Measurements from ENCODE around the gene TYRO3.
A peak's percentile ranks its signal among the peaks of the same experiment; 100 is the strongest.
"Not testable (repeated sequence)": the region's sequence is repeated elsewhere in the genome, so short reads cannot be mapped to it uniquely, and the experiment has no call there.

TYRO3 gene

DNA sequence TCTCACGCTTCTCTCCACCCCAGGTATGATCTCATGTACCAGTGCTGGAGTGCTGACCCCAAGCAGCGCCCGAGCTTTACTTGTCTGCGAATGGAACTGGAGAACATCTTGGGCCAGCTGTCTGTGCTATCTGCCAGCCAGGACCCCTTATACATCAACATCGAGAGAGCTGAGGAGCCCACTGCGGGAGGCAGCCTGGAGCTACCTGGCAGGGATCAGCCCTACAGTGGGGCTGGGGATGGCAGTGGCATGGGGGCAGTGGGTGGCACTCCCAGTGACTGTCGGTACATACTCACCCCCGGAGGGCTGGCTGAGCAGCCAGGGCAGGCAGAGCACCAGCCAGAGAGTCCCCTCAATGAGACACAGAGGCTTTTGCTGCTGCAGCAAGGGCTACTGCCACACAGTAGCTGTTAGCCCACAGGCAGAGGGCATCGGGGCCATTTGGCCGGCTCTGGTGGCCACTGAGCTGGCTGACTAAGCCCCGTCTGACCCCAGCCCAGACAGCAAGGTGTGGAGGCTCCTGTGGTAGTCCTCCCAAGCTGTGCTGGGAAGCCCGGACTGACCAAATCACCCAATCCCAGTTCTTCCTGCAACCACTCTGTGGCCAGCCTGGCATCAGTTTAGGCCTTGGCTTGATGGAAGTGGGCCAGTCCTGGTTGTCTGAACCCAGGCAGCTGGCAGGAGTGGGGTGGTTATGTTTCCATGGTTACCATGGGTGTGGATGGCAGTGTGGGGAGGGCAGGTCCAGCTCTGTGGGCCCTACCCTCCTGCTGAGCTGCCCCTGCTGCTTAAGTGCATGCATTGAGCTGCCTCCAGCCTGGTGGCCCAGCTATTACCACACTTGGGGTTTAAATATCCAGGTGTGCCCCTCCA, 19.1 kb downstream of the TYRO3 start:
- no peak for DNase-seq

DNA sequence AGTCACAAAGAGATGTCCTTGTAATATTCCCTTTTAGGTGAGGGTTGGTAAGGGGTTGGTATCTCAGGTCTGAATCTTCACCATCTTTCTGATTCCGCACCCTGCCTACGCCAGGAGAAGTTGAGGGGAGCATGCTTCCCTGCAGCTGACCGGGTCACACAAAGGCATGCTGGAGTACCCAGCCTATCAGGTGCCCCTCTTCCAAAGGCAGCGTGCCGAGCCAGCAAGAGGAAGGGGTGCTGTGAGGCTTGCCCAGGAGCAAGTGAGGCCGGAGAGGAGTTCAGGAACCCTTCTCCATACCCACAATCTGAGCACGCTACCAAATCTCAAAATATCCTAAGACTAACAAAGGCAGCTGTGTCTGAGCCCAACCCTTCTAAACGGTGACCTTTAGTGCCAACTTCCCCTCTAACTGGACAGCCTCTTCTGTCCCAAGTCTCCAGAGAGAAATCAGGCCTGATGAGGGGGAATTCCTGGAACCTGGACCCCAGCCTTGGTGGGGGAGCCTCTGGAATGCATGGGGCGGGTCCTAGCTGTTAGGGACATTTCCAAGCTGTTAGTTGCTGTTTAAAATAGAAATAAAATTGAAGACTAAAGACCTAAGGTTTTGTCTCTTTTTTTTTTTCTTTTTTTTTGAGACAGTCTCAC, 19.8 kb downstream of the TYRO3 start:
- DNase-seq = no peak

DNA sequence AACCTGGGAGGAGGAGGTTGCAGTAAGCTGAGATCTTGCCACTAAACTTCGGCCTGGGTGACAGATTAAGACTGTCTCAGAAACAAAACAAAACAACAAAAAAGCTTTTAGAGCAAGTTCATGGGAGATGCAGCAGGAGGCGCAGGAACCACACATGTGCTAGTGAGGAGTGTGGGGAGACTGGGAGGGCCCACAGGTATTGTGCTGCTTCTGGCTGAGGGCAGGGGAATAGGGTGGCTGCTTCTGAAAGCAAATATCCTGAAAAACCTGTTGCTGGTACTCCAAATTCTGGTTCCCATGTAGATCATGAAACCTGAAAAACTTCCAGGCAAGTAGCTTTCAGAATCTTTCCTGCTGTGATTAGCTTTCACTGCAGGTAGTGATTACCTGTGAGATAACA, 22.1 kb downstream of the TYRO3 start:
- DNase-seq = no peak

- no peak for DNase-seq
Observed at GRCh38 chr15:41583795-41584194, 24.8 kb downstream of the TYRO3 start.

DNA sequence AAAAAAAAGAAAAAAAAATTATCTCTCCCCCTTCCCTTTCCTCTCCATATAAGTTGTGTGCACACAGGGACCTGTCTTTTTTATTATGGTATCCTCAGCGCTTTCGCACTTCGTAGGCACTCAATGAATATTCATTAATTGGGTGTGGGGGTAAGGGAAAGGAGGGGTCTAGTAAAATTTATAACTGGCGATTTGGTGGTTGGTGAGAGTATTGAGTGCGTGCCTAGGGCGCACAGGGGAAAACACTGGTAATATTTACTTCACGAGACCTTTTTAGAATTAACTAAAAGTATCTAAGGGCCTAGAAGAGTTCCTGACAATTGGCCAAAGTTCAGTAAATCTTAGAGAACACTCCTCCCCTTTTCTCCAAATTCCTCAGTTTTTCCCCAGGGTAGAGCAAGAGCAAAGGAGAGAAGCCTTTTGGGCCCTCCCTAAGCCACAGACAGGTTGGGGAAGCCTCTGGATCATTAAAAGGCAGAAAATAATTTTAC, 25.7 kb downstream of the TYRO3 start:
- DNase-seq = no peak

GRCh38 chr15:41585127-41586047, 26.4 kb downstream of the TYRO3 start:
- peak; percentile 35 for DNase-seq

- not testable (repeated sequence) for DNase-seq
Observed at GRCh38 chr15:41586531-41587282, 27.7 kb downstream of the TYRO3 start.

DNA sequence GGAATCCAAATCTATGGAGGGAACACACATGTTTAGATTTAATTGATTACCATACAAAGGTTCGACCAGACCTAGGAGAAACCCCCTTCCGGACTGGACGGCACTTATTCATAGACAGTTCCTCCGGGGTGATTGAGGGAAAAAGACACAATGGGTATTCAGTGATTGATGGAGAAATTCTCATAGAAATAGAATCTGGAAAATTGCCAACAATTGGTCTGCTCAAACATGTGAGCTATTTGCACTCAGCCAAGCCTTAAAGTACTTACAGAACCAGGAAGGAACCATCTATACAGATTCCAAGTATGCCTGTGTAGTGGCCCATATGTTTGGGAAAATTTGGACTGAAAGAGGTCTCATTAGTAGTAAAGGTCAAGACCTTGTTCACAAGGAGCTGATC, 30.0 kb downstream of the TYRO3 start:
- DNase-seq = not testable (repeated sequence)

GRCh38 chr15:41589571-41589970, 30.6 kb downstream of the TYRO3 start:
- DNase-seq = not testable (repeated sequence)

GRCh38 chr15:41591217-41591616, 32.2 kb downstream of the TYRO3 start:
- DNase-seq = not testable (repeated sequence)

GRCh38 chr15:41592718-41593117, 33.7 kb downstream of the TYRO3 start:
- DNase-seq = not testable (repeated sequence)

GRCh38 chr15:41594801-41595746, 36.1 kb downstream of the TYRO3 start:
- DNase-seq = no peak

- no peak for DNase-seq
Observed at GRCh38 chr15:41596972-41597371, 38.0 kb downstream of the TYRO3 start.

GRCh38 chr15:41597787-41598186, 38.8 kb downstream of the TYRO3 start:
- no peak for DNase-seq

DNA sequence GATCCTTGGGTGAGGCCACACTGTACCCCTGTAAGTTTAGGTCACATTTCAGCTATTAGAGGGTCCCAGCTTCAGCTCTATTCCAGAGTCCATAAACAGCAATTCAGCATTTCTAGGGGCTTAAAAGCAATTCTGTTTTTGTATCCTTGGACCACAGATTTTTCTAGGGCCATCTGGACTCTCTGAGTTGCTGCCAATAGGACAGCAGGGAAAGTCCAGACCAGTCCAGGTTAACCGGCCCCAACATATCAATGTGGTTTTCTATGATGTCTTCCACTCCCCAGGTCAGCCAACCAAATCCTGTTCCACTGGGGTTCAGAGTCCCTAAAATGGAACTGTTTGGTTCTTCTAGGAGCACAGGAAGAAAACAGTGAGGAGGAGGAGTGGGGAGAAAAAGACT, 40.0 kb downstream of the TYRO3 start:
- DNase-seq = no peak

GRCh38 chr15:41603411-41603935, 44.5 kb downstream of the TYRO3 start:
- DNase-seq = no peak

GRCh38 chr15:41603941-41604911, 45.2 kb downstream of the TYRO3 start:
- DNase-seq = peak; percentile 35

- DNase-seq = no peak
Observed at GRCh38 chr15:41605566-41605965, 46.6 kb downstream of the TYRO3 start.

DNA sequence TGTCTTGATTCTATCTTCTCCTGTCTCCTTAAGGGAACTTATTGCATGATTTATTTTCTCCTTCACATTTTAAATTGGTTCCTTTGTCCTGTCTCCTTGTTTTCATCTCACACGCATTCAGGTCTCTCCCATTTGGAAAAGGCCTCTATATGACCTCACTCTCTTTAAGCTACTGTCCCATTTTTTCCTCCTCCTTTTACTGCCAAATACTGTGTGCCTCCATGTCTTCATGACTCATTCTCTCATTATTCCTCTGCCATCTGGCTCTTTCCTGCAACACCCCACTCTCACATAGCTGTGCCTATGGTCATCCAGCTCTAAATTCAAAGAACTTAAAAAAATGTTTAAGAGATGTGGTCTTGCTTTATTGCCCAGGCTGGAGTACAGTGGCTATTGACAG, 48.0 kb downstream of the TYRO3 start:
- DNase-seq = no peak

DNA sequence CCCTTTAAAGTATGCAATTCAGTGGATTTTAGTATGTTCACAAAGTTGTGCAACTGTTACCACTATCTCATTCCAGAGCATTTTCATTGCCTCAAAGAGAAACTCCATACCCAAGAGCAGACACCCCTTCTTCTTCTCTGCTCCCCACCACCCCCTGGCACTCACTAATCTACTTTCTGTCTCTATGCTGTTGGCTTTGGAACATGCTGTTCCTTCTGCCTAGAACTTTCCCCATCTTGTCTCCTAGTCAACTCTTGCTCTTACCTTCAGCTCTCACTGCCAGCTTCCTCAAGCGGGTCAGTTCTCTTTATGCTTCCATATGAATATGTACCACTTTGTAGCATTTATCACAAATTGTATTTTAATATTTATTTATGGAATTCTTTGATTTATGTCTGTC, 50.1 kb downstream of the TYRO3 start:
- no peak for DNase-seq

Data from activated CD4-positive, CD25-positive, alpha-beta regulatory T cell treated with anti-CD3 and anti-CD28 coated beads, Interleukin-2, amount 50 U/mL, for 72 hours (primary cell).